ENCODE results near the gene POLR3H. TPM values are rescaled to one million over a fixed set of nuclear protein-coding genes. Genes with fewer than 3 reads are reported as not detected.

POLR3H gene
- total and polyA plus RNA-seq, 2 experiments from 2014 or later: 19.0 to 26.5 TPM

DNA sequence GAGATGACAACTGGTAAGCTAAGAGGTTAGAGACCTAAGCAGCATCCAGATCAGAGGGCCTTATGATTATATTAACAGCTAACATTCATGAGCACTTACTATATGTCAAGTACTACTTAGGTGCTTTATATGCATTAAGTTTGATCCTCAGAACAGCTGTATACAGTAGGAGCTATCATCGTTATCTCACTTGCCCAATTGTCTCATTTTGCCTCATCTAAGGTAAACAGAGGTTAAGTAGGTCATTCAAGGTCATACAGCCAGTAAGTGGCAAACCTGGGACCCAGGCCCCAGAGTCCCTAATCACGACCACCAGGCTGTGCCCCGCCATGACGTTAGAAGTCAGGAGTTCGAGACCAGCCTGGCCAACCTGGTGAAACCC, 4.6 kb upstream of the POLR3H start:
- Histone ChIP-seq H3K27me3 (ENCODE audit: insufficient read depth) (no peaks in the 10 kb centered on the region), H4K20me1 (replicated peaks; ENCODE audit: insufficient read depth) (no peaks in the 10 kb centered on the region), H3F3A (replicated peaks; ENCODE audit: low read depth) (0 out of 2 replicates have a peak, but pooled peaks cover 13% of the 10 kb centered on the region), H3K79me2 (replicated peaks; ENCODE audit: insufficient read depth) (peaks cover 3% of the 10 kb centered on the region), H3K4me3 (no peak overlapping the region), H2AFZ (no peak overlapping the region), H3K36me3 (ENCODE audit: insufficient read depth) (no peaks in the 10 kb centered on the region), H3K27ac (ENCODE audit: low read depth) (no peak overlapping the region), H3K4me2 (no peak overlapping the region), H3K4me1 (ENCODE audit: insufficient read depth) (peaks cover 7% of the 10 kb centered on the region; the same call in 1 of the 2 replicates), H3K9me2 (ENCODE audit: insufficient read depth) (no peaks in the 10 kb centered on the region)
- H3K36me3 Mint-ChIP-seq (ENCODE audit: low read depth): no peaks in the 10 kb centered on the region
- H3K27ac Mint-ChIP-seq: no peak overlapping the region
- ATAC-seq (no peak), DNase-seq (ENCODE audit: low spot score) (no peak)
- no peak overlapping the region for H3K4me3 Mint-ChIP-seq
- H3K9me3 Mint-ChIP-seq: no peaks in the 10 kb centered on the region; the same call in 2 of the 3 replicates
- TF ChIP-seq ETS1 (IDR thresholded peaks at IDR 0.05): no peak
- no peak for TF ChIP-seq POLR2AphosphoS5 (IDR thresholded peaks at IDR 0.05; ENCODE audit: low read depth)
- no peak for TF ChIP-seq ZNF462 (CRISPR knock-in tag; IDR thresholded peaks at IDR 0.05)
- no peak for TF ChIP-seq STAT1 (IDR thresholded peaks at IDR 0.05; ENCODE audit: unreplicated experiment)
- no peak for TF ChIP-seq EZH2 (IDR thresholded peaks at IDR 0.05; ENCODE audit: low read depth, unreplicated experiment)
- no peak for TF ChIP-seq ZNF331 (CRISPR knock-in tag; IDR thresholded peaks at IDR 0.05; ENCODE audit: low read depth)
- no peak for TF ChIP-seq CTCF (conservative IDR thresholded peaks at IDR 0.05; ENCODE audit: low read depth in 2 of 2)
- TF ChIP-seq CREB1 (CRISPR knock-in tag; IDR thresholded peaks at IDR 0.05; ENCODE audit: low read depth): no peak
- TF ChIP-seq JUNB (IDR thresholded peaks at IDR 0.05; ENCODE audit: unreplicated experiment): no peak
- TF ChIP-seq NANOG (IDR thresholded peaks at IDR 0.05; ENCODE audit: borderline replicate concordance): no peak
- peaks cover 5% of the 10 kb centered on the region for H3K27me3 Mint-ChIP-seq (ENCODE audit: insufficient read depth, low read depth, poor library complexity)
- H3K4me1 Mint-ChIP-seq: peaks cover 13% of the 10 kb centered on the region
